Activated CD4-positive, alpha-beta memory T cell treated with anti-CD3 and anti-CD28 coated beads, Interleukin-2, amount 10 ng/mL, durations not matched to agents 7 days and 5 days (primary cell): Measurements from ENCODE around the gene FBXO15. TPM values are rescaled to one million over a fixed set of nuclear protein-coding genes. Genes with fewer than 3 reads are reported as not detected.

Source experiments
- CTCF ChIA-PET: fragments of 350-600 bp; sonication (Branson Sonifier 250); formaldehyde crosslinking; loops from one replicate; lab custom pipeline; 2021; ENCODE audit warnings: antibody characterized with exemption, inconsistent platforms; lab: Charles Lee
- POLR2A ChIA-PET: fragments of 350-600 bp; sonication (Branson Sonifier 250); formaldehyde crosslinking; loops from one replicate; lab custom pipeline; 2021; ENCODE audit warnings: antibody characterized with exemption; lab: Charles Lee
- DNase-seq: peaks from one replicate; pipeline ENCODE4 v3.0.0-alpha.2; 2020
- H3K27ac Mint-ChIP-seq: one replicate; pipeline ENCODE4 v1.8.0; 2021; ENCODE audit warnings: mild to moderate bottlenecking, mixed read lengths
- H3K27me3 Mint-ChIP-seq: one replicate; pipeline ENCODE4 v1.8.0; 2021; ENCODE audit warnings: mixed read lengths
- H3K36me3 Mint-ChIP-seq: one replicate; pipeline ENCODE4 v1.8.0; 2021; ENCODE audit warnings: low read depth, mixed read lengths
- H3K4me1 Mint-ChIP-seq: one replicate; pipeline ENCODE4 v1.8.0; 2021; ENCODE audit warnings: mixed read lengths
- H3K4me3 Mint-ChIP-seq: one replicate; pipeline ENCODE4 v1.8.0; 2021; ENCODE audit warnings: mild to moderate bottlenecking, mixed read lengths
- H3K9me3 Mint-ChIP-seq: one replicate; pipeline ENCODE4 v1.8.0; 2021; ENCODE audit warnings: mixed read lengths
- total RNA-seq, 2 experiments: library from RNA; stranded (reverse); gene quantifications; one replicate each; pipeline ENCODE4 v1.2.3, GENCODE V29; 2021

FBXO15 gene, protein sequence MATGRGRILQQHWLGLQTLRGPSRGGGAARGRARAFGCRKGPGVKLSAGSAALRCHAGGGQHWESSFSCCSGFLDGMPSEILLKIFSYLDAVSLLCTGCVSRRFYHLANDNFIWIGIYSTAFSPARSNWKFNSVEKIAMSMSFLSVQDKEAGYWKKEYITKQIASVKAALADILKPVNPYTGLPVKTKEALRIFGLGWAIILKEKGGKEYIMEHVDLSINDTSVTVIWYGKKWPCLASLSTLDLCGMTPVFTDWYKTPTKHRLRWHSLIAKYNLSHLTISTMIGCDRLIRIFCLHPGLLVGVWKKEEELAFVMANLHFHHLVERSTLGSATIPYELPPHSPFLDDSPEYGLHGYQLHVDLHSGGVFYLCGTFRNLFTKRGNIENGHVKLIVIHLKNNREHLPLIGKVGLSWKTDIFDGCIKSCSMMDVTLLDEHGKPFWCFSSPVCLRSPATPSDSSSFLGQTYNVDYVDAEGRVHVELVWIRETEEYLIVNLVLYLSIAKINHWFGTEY
- 1 to 10 TPM in 1 of 2 experiments, under 1 TPM in 1; 0.60 to 1.1 TPM for total RNA-seq

DNA sequence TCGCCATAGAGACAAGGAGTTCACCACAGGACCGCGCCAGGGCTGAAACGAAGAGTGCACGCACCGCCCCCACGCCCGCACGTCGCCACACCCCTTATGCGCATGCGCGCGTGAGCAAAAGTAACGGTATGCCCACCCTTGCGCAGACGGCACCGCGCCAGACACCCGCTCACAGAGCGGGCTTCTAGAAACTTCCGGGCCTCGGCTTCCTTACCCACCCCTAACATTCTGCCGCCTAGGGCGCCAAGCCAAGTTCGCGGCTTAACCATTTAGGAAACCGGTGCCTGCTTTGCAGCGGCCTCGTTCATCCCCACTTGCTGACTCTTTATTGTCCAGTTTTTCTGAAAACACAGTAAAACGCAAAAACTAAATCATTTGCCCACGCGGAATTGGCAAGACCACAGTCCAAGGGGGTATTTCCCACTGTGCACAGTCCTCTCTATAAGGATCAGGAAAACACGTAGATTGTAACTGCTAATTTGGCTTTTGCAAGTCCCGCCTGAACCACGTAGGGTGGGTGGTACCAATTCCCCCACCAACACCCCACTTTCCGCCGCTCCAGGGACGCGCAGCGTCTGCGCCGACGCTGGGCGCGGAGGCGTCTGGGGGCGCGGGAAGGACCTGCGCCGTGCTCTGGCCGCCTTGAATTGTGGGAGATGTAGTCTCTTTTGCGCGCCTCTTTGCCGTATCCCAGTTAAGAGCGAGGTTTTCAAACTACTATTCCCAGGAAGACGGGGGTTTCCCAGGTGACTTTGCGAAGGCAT, at the start of gene FBXO15, which contains the start of gene TIMM21:
Gene FBXO15 (minus strand): TSS at position 56 of the 764 bp plus-strand sequence. CDS start 49 bp downstream, at position 7.
Gene TIMM21 (plus strand): TSS at position 745 of the 764 bp plus-strand sequence. CDS start 286 bp downstream, outside the sequence.
- ChIA-PET CTCF (no interaction called here), POLR2A (interaction anchor here (1.1 to 1.6 kb wide), 3 partner anchors 65 to 450 kb away, joined by 3 to 5 read pairs (median 3); partner anchors contain the start of gene CNDP2)
- Mint-ChIP-seq H3K4me1 (peaks cover 49% of the 10 kb centered on the region), H3K36me3 (peaks cover 4% of the 10 kb centered on the region), H3K27me3 (peaks cover 2% of the 10 kb centered on the region), H3K9me3 (no peaks in the 10 kb centered on the region), H3K4me3 (peak within 1 kb of the TSS; percentile 90), H3K27ac (peak within 1 kb of the TSS; percentile 98)
- peak; percentile 96 for DNase-seq

DNA sequence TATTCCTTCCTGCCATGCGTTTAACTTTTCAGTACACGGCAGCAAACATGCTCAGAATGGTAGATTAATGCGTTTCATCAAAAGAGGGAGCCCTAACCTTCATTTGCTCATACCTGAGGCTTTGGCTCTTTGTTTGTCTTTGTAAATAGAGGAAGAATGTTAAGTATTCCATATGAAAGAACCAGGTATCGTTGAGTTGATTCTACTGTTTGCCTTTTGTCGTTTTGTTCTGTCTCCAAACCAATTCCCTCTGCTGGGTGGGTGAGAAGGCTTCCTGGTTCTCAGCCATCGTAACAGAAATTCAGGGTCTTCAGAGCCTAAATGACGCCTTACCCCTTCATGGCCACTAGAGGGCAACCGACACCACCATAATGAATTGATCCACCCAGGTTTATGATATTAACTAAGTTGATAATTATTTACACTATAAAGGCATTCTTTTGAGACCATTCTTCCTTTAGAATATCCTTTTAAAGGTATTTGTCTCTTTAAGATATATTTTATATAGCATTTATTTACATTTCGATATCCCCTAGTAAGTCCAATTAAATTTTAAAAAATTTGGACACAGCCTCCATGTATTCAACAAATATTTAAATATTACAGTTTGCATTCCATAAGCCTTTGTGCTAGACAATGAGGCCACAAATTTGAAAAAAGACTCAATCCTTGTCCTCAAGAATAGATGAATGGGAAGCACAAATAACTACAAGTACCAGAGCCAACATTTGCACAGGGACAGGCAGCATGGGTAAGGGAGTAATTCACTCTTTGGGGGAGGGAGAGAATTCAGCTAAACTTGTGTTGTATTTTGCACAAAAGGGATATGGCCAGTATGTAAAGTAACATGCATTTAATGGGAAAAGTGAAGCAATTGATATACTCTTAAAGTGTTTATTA, 48.8 kb upstream of the FBXO15 start:
- no peaks in the 10 kb centered on the region for H3K9me3 Mint-ChIP-seq
- POLR2A ChIA-PET = no interaction called here
- H3K27me3 Mint-ChIP-seq = peaks cover 7% of the 10 kb centered on the region
- peak overlapping the region; percentile 31 for H3K4me3 Mint-ChIP-seq
- H3K4me1 Mint-ChIP-seq = peaks cover 2% of the 10 kb centered on the region
- CTCF ChIA-PET = interaction anchor here (0.7 to 3.9 kb wide), 7 partner anchors 143 to 355 kb away, joined by 3 to 30 read pairs (median 5); no protein-coding TSS in a partner anchor
- no peak overlapping the region for H3K27ac Mint-ChIP-seq
- DNase-seq = peak; percentile 52
- H3K36me3 Mint-ChIP-seq = no peaks in the 10 kb centered on the region

DNA sequence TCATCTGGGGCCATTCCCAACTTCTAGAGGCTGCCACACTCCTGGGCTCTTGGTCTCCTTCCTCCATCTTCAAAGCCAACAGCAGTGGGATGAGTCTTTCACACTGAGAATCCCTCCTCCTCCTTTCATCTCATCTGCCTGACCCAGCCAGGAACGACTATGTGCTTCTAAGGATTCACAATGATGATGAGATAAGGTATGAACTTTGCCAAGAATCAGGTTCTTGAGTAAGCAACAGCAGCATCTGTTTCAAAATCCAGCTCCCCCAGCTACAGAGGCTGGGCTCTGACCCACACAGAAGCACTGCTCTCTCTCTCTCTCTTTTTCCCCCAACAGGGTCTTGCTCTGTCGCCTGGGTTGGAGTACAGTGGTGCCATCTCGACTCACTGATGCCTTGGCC, 47.1 kb upstream of the FBXO15 start:
- no peak for DNase-seq
- Mint-ChIP-seq H3K4me3 (no peak overlapping the region), H3K36me3 (no peaks in the 10 kb centered on the region), H3K4me1 (peaks cover 2% of the 10 kb centered on the region), H3K27ac (no peak overlapping the region), H3K27me3 (peaks cover 13% of the 10 kb centered on the region), H3K9me3 (no peaks in the 10 kb centered on the region)
- ChIA-PET CTCF (interaction anchor here (1.0 to 1.3 kb wide), 2 partner anchors 299 to 357 kb away, joined by 4 to 6 read pairs; no protein-coding TSS in a partner anchor), POLR2A (no interaction called here)

DNA sequence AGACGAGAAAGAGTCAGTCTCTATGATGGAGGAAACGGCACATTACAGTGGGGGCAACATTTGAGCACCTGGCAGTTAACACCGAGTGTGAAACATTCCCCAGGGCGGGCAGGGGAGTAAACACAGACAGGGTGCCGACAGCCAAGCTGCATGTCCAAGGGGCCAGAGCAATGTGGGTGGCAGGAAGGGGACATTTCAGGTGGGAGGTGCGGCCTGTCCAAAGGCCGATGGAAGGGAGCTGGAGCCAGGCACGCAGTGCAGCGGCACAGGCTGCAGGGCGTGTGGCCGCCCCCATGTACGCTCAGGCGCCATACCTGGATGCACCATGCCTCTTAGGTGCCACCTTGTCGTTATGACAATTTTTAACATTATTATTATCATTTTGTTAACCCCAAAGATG, 43.9 kb upstream of the FBXO15 start:
- peaks cover 16% of the 10 kb centered on the region for H3K27me3 Mint-ChIP-seq
- no peaks in the 10 kb centered on the region for H3K9me3 Mint-ChIP-seq
- H3K4me3 Mint-ChIP-seq = no peak overlapping the region
- H3K4me1 Mint-ChIP-seq = peaks cover 2% of the 10 kb centered on the region
- H3K36me3 Mint-ChIP-seq = no peaks in the 10 kb centered on the region
- DNase-seq = no peak
- no peak overlapping the region for H3K27ac Mint-ChIP-seq
- ChIA-PET POLR2A (no interaction called here), CTCF (interaction anchor here (2.4 kb wide), 1 partner anchor 360 kb away, joined by 6 read pairs; no protein-coding TSS in a partner anchor)

DNA sequence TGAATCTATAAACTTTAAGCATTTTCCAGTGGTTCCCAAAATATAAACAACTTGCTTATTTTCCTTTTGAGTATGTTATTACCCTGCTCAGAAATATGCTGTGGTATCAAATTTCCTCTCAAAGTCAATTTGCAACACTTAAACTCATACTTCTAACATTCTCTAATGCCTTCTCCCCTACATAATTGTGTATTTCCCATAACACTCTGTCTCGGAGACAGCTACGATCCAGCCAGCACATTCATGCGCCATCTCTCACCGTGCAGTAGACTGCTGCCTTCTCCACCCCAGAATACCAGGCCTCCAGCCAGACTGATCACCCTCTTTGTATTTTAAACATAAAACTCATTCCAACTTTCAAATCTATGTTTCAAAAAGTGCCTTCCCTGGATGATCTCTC, 42.5 kb upstream of the FBXO15 start:
- POLR2A ChIA-PET = no interaction called here
- CTCF ChIA-PET = no interaction called here
- H3K27ac Mint-ChIP-seq = no peak overlapping the region

DNA sequence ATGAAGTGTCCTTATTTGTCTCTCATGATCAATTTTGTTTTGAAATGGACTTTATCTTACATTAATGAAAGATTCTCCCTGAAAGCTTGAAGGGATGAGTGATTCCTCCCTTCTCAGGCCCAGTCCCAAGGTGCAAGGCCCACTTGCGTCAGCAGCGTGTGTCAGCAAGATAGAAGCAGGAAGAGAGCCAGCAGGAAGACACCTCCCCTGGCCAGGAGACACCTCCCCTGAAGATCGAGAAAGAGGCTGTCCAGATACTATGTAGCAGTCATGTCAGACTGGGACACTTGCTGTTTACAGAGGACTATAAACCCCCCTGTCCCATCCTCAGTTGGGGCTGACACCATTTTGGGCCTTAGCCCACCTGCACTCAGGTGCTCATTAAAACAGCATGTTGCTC, 39.0 kb upstream of the FBXO15 start:
- Mint-ChIP-seq H3K36me3 (no peaks in the 10 kb centered on the region), H3K4me3 (no peak overlapping the region), H3K9me3 (no peaks in the 10 kb centered on the region), H3K27me3 (peaks cover 26% of the 10 kb centered on the region), H3K4me1 (no peaks in the 10 kb centered on the region), H3K27ac (no peak overlapping the region)
- CTCF ChIA-PET = interaction anchor here (0.9 kb wide), 1 partner anchor 307 kb away, joined by 3 read pairs; no protein-coding TSS in a partner anchor
- POLR2A ChIA-PET = no interaction called here
- no peak for DNase-seq

More for the DNA sequence above, 42.5 kb upstream of the FBXO15 start:
- Mint-ChIP-seq H3K4me1 (no peaks in the 10 kb centered on the region), H3K9me3 (no peaks in the 10 kb centered on the region), H3K4me3 (no peak overlapping the region), H3K27me3 (peaks cover 20% of the 10 kb centered on the region), H3K36me3 (no peaks in the 10 kb centered on the region)
- DNase-seq = no peak

DNA sequence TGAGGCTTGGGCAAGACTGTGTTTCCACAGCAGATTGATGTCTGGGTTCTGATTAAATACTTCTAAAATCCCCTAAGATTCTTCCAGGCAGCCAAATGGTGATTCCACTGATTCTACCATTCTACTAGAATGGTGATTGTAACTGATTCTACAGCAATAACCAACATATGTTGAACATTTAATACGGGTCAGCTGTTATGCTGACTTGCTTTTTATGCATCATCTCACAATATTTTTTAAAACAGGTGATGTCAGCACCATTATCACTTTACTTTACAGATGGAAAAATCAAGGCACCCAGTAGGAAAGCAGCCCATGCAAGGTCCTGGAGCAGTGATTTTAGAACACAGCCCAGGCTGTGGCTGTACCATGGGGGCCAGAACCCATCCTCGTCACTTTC, 38.2 kb upstream of the FBXO15 start:
- DNase-seq = no peak
- no peaks in the 10 kb centered on the region for H3K9me3 Mint-ChIP-seq
- ChIA-PET CTCF (no interaction called here), POLR2A (no interaction called here)
- H3K4me1 Mint-ChIP-seq = no peaks in the 10 kb centered on the region
- H3K4me3 Mint-ChIP-seq = no peak overlapping the region
- no peak overlapping the region for H3K27ac Mint-ChIP-seq
- H3K27me3 Mint-ChIP-seq = peaks cover 28% of the 10 kb centered on the region
- no peaks in the 10 kb centered on the region for H3K36me3 Mint-ChIP-seq

DNA sequence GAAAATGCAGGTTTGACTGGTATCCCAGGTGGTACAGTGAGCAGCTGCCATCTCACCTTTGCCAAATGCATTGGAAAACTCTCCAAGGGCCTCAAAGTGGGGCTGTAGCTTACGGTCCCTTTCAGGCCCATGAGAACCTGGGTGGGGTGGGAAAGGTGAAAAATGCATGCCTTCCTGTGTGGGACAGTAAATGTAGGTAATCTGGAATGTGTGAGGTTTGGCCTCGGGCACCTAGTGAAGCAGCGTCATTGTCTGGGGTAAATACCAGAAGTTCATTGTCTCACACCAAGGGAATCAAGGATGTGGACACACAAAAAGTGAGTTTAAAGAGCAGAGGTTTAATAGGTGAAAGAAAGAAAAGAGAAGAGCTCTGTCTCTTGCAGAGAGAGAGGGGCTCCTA, 37.2 kb upstream of the FBXO15 start:
- DNase-seq = no peak
- H3K9me3 Mint-ChIP-seq = no peaks in the 10 kb centered on the region
- ChIA-PET POLR2A (no interaction called here), CTCF (no interaction called here)
- H3K4me3 Mint-ChIP-seq = no peak overlapping the region
- H3K27me3 Mint-ChIP-seq = peaks cover 25% of the 10 kb centered on the region
- H3K36me3 Mint-ChIP-seq = no peaks in the 10 kb centered on the region
- no peaks in the 10 kb centered on the region for H3K4me1 Mint-ChIP-seq
- H3K27ac Mint-ChIP-seq = no peak overlapping the region

DNA sequence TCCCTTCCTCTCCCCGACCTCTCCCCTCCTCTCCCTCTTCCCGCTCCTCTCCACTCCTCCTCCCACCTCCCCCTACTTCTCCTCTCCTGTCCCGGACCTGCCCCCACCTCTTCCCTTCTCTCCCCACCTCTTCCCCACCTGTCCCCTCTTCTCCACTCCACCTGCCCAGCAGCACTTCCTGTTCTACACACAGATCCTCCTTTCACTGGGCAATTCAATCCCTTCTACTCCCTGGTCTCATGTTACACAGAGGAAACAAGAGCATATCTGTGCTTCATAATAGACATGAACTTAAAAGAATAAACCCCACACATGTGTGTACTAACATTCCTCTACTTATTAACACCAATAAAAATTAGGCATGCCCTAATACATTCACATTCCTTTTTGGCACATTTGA, 35.5 kb upstream of the FBXO15 start:
- no peaks in the 10 kb centered on the region for H3K36me3 Mint-ChIP-seq
- ChIA-PET POLR2A (no interaction called here), CTCF (no interaction called here)
- H3K9me3 Mint-ChIP-seq = no peaks in the 10 kb centered on the region
- H3K4me3 Mint-ChIP-seq = no peak overlapping the region
- DNase-seq = no peak
- H3K27me3 Mint-ChIP-seq = peaks cover 24% of the 10 kb centered on the region
- H3K4me1 Mint-ChIP-seq = no peaks in the 10 kb centered on the region
- no peak overlapping the region for H3K27ac Mint-ChIP-seq

DNA sequence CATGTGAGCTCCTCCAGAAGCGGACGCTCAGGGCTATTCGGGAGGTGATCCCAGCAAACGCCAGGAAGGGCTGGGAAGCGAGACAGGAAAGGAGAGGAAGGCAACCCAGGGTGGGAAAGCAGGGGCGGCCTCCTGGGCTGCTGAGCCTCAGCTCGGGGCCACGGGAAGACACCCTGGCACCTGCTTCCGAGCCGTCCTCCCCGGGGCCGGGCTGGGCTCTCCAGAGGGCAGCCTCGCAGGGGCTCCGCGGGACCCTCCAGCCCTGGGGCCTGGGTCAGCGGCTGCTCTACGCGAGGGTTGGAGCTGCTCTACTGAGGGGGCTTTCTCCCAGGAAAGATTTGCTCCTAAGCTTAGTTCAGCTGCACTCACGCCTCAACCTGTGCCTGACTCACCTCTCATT, 34.7 kb upstream of the FBXO15 start:
- no peaks in the 10 kb centered on the region for H3K4me1 Mint-ChIP-seq
- H3K27me3 Mint-ChIP-seq = peaks cover 24% of the 10 kb centered on the region
- H3K27ac Mint-ChIP-seq = no peak overlapping the region
- no peaks in the 10 kb centered on the region for H3K9me3 Mint-ChIP-seq
- no peak for DNase-seq
- ChIA-PET CTCF (no interaction called here), POLR2A (no interaction called here)
- H3K36me3 Mint-ChIP-seq = no peaks in the 10 kb centered on the region
- H3K4me3 Mint-ChIP-seq = no peak overlapping the region

DNA sequence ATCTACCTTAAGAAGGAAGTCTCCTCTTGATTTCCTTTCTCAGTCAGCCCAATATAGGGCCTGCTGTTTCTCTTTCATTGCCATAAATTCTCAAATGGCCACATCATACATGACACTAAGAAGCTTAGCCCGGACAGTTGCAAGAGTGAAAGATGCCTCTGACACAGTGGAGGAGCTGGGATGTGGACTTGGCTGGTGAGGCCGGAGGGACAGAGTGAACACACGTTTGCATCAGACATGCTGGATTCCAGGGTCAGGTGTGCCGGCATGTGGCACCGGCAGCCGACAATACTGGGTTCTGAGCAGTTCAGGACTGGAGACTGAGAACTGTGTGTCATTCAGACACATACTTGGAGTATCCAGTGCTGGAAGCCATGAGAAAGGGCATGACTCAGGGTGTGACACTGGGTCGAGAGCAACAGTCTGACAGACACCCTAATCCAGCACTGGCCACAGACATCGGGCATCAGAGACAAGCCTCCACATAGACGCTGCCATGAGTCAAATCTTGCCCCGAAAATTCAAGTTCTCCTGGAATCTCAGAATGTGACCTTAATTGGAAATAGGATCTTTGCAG, 32.1 kb upstream of the FBXO15 start:
- CTCF ChIA-PET = no interaction called here
- Mint-ChIP-seq H3K4me3 (no peak overlapping the region), H3K36me3 (no peaks in the 10 kb centered on the region), H3K27me3 (peaks cover 20% of the 10 kb centered on the region), H3K4me1 (no peaks in the 10 kb centered on the region), H3K9me3 (no peaks in the 10 kb centered on the region), H3K27ac (no peak overlapping the region)
- POLR2A ChIA-PET = interaction anchor here (0.6 kb wide), 1 partner anchor 21 kb away, joined by 3 read pairs; no protein-coding TSS in a partner anchor
- no peak for DNase-seq

DNA sequence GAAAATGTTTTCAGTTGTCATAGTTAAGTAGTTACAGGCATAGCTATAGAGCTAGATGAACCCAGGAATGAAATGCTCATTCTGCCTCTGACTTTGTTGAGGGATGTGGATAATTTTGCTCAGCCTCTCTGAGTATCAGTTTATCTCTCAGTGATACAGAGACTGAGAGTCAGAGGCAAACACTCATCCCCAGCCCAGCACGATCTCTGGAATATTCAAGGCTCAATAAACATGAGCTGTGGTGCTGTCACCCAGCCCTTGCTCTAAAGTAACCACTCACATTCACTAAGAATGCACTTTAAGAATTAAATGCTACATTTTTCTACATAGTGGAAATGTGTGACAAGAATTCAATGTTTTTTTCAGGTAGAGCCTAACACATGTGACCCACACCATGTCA, 31.2 kb upstream of the FBXO15 start:
- peaks cover 19% of the 10 kb centered on the region for H3K27me3 Mint-ChIP-seq
- H3K36me3 Mint-ChIP-seq = no peaks in the 10 kb centered on the region
- DNase-seq = no peak
- CTCF ChIA-PET = no interaction called here
- POLR2A ChIA-PET = no interaction called here
- H3K27ac Mint-ChIP-seq = no peak overlapping the region
- no peaks in the 10 kb centered on the region for H3K9me3 Mint-ChIP-seq
- no peaks in the 10 kb centered on the region for H3K4me1 Mint-ChIP-seq
- H3K4me3 Mint-ChIP-seq = no peak overlapping the region
